SK-N-SH treated with all-trans-retinoic acid at 6 μM for 48 hours (cell line): Measurements from ENCODE around the gene MUSTN1.

ENCODE experiments used
- ATAC-seq: fragments of 200-7000 bp; cut with Tn5 transposase; 3 replicates; pipeline ENCODE4 v1.9.1; 2020; ENCODE audit warnings: mild to moderate bottlenecking, moderate library complexity
- ARNTL ChIP-seq: fragments of 450-650 bp; formaldehyde crosslinking; IDR thresholded peaks from 2 replicates; pipeline ENCODE4 v1.5.0; 2020; ENCODE audit warnings: low read depth, mild to moderate bottlenecking, moderate library complexity, borderline replicate concordance
- BACH2 ChIP-seq: fragments of 250-450 bp; sonication (Bioruptor Pico); IDR thresholded peaks from 2 replicates; pipeline ENCODE4 v1.9.0; 2021; ENCODE audit warnings: mild to moderate bottlenecking, borderline replicate concordance
- CSDC2 ChIP-seq: fragments of 250-450 bp; sonication (Bioruptor Pico); IDR thresholded peaks from 2 replicates; pipeline ENCODE4 v1.5.0; 2020; ENCODE audit warnings: mild to moderate bottlenecking, moderate library complexity
- ESRRG ChIP-seq: fragments of 250-450 bp; sonication (Bioruptor Pico); IDR thresholded peaks from 2 replicates; pipeline ENCODE4 v1.6.1; 2021; ENCODE audit warnings: mild to moderate bottlenecking
- GLIS3 ChIP-seq: fragments of 250-450 bp; sonication (Bioruptor Pico); IDR thresholded peaks from 2 replicates; pipeline ENCODE4 v1.5.0; 2020; ENCODE audit warnings: mild to moderate bottlenecking, moderate library complexity
- ISL1 ChIP-seq: fragments of 250-450 bp; sonication (Bioruptor Pico); IDR thresholded peaks from 2 replicates; pipeline ENCODE4 v2.1.2; 2022; ENCODE audit warnings: mild to moderate bottlenecking, moderate library complexity
- OSR1 ChIP-seq: fragments of 250-450 bp; sonication (Bioruptor Pico); IDR thresholded peaks from 2 replicates; pipeline ENCODE4 v1.8.0; 2022; ENCODE audit warnings: moderate library complexity, mild to moderate bottlenecking, inconsistent platforms
- RARB ChIP-seq: fragments of 250-450 bp; sonication (Bioruptor Pico); IDR thresholded peaks from 2 replicates; pipeline ENCODE4 v1.8.0; 2021; ENCODE audit warnings: mild to moderate bottlenecking, moderate library complexity
- TCF4 ChIP-seq: fragments of 250-450 bp; sonication (Bioruptor Pico); IDR thresholded peaks from 2 replicates; pipeline ENCODE4 v1.8.0; 2021; ENCODE audit warnings: mild to moderate bottlenecking, moderate library complexity, borderline replicate concordance
- TOX ChIP-seq: fragments of 250-450 bp; sonication (Bioruptor Pico); IDR thresholded peaks from 2 replicates; pipeline ENCODE4 v1.8.0; 2021; ENCODE audit warnings: mild to moderate bottlenecking, moderate library complexity, borderline replicate concordance
- ZC3H10 ChIP-seq: fragments of 250-450 bp; sonication (Bioruptor Pico); IDR thresholded peaks from 2 replicates; pipeline ENCODE4 v1.5.1; 2021; ENCODE audit warnings: mild to moderate bottlenecking, moderate library complexity
- ZFP3 ChIP-seq: fragments of 250-450 bp; sonication (Bioruptor Pico); IDR thresholded peaks from 2 replicates; pipeline ENCODE4 v1.5.0; 2020; ENCODE audit warnings: mild to moderate bottlenecking, moderate library complexity
- ZFP30 ChIP-seq: fragments of 450-650 bp; formaldehyde crosslinking; IDR thresholded peaks from 2 replicates; pipeline ENCODE4 v1.5.0; 2022; ENCODE audit warnings: mild to moderate bottlenecking, moderate library complexity
- ZNF565 ChIP-seq: fragments of 450-650 bp; formaldehyde crosslinking; conservative IDR thresholded peaks from 2 replicates; pipeline ENCODE4 v1.5.0; 2020; ENCODE audit warnings: low read depth, mild to moderate bottlenecking, moderate library complexity
- ZNF70 ChIP-seq: fragments of 450-650 bp; formaldehyde crosslinking; IDR thresholded peaks from 2 replicates; pipeline ENCODE4 v1.5.0; 2020; ENCODE audit warnings: mild to moderate bottlenecking, moderate library complexity
- ZNF8 ChIP-seq: fragments of 450-650 bp; formaldehyde crosslinking; IDR thresholded peaks from 2 replicates; pipeline ENCODE4 v1.5.0; 2020; ENCODE audit warnings: mild to moderate bottlenecking, moderate library complexity
- TF ChIP-seq, protein P1 (sequence below): fragments of 250-450 bp; sonication (Bioruptor Pico); IDR thresholded peaks from 2 replicates; pipeline ENCODE4 v1.5.1; 2021; ENCODE audit warnings: mild to moderate bottlenecking, moderate library complexity
- TF ChIP-seq, protein P2 (sequence below): fragments of 250-450 bp; sonication (Bioruptor Pico); IDR thresholded peaks from 2 replicates; pipeline ENCODE4 v1.5.1; 2020; ENCODE audit warnings: low read depth, mild to moderate bottlenecking, moderate library complexity
- TF ChIP-seq, protein P3 (sequence below): fragments of 250-450 bp; sonication (Bioruptor Pico); IDR thresholded peaks from 2 replicates; pipeline ENCODE4 v1.5.0; 2020; ENCODE audit warnings: mild to moderate bottlenecking, moderate library complexity
- TF ChIP-seq, protein P4 (sequence below): fragments of 250-450 bp; sonication (Bioruptor Pico); IDR thresholded peaks from 2 replicates; pipeline ENCODE4 v1.8.0; 2020; ENCODE audit warnings: mild to moderate bottlenecking, moderate library complexity, borderline replicate concordance
- TF ChIP-seq, protein P5 (sequence below): fragments of 250-450 bp; sonication (Bioruptor Pico); IDR thresholded peaks from 2 replicates; pipeline ENCODE4 v1.8.0; 2021; ENCODE audit warnings: low read depth, mild to moderate bottlenecking, moderate library complexity, borderline replicate concordance

Gene MUSTN1

DNA sequence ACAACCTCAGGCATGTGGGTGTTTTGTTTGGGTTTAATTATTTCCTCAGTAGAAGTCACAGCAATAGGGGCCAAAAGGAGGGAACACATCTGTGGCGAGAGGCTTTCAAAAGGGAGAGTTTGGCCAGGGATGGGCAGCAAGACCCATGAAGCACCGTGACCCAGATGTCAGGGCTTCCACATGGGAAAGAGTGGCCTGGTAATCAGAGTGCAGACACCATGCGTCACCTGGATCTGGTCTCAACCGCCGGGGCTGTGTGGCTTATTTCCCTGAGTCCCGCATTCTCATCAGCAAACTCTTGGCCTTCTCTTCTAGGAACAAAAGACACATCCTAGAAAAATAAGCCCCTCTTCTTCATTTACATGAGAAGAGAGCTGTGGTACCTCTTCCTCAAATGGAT, 12.4 kb upstream of the MUSTN1 start:
- TF ChIP-seq, protein P1, sequence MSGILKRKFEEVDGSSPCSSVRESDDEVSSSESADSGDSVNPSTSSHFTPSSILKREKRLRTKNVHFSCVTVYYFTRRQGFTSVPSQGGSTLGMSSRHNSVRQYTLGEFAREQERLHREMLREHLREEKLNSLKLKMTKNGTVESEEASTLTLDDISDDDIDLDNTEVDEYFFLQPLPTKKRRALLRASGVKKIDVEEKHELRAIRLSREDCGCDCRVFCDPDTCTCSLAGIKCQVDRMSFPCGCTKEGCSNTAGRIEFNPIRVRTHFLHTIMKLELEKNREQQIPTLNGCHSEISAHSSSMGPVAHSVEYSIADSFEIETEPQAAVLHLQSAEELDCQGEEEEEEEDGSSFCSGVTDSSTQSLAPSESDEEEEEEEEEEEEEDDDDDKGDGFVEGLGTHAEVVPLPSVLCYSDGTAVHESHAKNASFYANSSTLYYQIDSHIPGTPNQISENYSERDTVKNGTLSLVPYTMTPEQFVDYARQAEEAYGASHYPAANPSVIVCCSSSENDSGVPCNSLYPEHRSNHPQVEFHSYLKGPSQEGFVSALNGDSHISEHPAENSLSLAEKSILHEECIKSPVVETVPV: no peak
- TF ChIP-seq ESRRG (CRISPR knock-in tag) (no peak), ISL1 (CRISPR knock-in tag) (no peak), ZNF70 (CRISPR knock-in tag) (no peak), ZFP3 (CRISPR knock-in tag) (no peak), OSR1 (CRISPR knock-in tag) (no peak), TCF4 (CRISPR knock-in tag) (no peak), ARNTL (no peak), ZNF8 (CRISPR knock-in tag) (no peak), ZFP30 (no peak), BACH2 (no peak), RARB (CRISPR knock-in tag) (no peak), GLIS3 (CRISPR knock-in tag) (no peak), TOX (no peak)
- TF ChIP-seq, protein P2, sequence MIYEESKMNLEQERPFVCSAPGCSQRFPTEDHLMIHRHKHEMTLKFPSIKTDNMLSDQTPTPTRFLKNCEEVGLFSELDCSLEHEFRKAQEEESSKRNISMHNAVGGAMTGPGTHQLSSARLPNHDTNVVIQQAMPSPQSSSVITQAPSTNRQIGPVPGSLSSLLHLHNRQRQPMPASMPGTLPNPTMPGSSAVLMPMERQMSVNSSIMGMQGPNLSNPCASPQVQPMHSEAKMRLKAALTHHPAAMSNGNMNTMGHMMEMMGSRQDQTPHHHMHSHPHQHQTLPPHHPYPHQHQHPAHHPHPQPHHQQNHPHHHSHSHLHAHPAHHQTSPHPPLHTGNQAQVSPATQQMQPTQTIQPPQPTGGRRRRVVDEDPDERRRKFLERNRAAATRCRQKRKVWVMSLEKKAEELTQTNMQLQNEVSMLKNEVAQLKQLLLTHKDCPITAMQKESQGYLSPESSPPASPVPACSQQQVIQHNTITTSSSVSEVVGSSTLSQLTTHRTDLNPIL (CRISPR knock-in tag): no peak
- TF ChIP-seq, protein P3, sequence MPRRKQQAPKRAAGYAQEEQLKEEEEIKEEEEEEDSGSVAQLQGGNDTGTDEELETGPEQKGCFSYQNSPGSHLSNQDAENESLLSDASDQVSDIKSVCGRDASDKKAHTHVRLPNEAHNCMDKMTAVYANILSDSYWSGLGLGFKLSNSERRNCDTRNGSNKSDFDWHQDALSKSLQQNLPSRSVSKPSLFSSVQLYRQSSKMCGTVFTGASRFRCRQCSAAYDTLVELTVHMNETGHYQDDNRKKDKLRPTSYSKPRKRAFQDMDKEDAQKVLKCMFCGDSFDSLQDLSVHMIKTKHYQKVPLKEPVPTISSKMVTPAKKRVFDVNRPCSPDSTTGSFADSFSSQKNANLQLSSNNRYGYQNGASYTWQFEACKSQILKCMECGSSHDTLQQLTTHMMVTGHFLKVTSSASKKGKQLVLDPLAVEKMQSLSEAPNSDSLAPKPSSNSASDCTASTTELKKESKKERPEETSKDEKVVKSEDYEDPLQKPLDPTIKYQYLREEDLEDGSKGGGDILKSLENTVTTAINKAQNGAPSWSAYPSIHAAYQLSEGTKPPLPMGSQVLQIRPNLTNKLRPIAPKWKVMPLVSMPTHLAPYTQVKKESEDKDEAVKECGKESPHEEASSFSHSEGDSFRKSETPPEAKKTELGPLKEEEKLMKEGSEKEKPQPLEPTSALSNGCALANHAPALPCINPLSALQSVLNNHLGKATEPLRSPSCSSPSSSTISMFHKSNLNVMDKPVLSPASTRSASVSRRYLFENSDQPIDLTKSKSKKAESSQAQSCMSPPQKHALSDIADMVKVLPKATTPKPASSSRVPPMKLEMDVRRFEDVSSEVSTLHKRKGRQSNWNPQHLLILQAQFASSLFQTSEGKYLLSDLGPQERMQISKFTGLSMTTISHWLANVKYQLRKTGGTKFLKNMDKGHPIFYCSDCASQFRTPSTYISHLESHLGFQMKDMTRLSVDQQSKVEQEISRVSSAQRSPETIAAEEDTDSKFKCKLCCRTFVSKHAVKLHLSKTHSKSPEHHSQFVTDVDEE (CRISPR knock-in tag): no peak
- ATAC-seq: no peak

DNA sequence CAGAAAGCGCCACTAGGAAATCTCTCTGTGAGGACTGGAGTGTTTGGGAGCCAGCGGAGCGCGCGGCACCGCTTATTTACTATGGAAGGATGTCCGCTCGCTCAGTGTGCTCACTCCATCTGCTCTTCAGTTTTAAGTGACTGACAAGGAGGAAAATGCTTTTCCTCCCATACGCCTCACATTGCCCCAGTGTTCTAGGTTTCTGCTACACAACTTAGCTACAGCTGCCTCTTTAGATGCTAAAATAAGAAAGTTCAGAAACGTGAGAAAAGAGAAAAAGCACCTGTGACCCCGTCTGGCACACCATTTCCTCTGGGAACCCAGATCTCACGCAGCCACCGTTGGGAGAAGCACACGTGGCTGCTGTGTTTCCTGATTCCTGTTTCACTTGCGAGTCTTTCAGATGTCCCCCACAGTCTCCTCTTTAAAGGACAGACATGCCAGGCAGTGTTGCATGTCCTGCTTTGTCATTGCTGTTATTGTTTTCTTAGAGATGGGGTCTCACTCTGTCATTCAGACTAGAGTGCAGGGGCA, 11.7 kb upstream of the MUSTN1 start:
- no peak for ATAC-seq
- TF ChIP-seq ZNF70 (CRISPR knock-in tag) (no peak), RARB (CRISPR knock-in tag) (no peak)

DNA sequence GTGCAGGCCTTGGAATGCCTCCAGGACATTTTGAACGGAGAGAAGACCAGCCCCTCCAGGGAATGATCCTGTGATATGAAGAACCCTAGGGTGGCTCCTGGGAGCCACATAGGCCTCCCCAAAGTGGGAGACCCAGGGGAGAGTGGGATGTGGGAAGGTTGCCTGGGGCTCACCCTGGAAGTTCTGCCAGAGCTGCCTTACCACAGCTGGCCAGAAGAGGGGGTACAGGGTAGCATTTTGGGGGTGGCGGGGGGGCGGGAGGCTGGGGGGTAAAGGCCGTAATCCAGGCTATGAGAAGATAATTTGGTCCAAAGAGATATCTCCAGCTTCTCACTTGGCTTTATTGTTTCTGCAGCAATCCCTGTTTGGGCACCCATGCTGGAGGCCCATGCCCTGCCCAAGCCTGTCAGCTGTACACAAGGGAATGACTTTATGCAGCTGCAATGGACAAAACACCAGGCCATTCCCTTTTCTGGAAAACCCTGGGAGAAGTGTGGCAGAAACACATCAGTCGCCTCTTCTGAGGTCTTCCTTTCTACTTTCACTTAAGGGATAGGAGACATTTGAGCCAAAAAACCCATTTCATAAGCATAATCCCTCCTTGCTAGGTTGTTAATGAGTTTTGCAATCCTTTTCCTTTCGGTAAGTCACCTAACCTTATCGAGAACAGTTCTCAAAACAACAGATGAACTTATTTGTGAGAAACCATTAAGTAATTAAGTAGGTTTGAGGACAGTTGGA, 11.0 kb upstream of the MUSTN1 start:
- TF ChIP-seq GLIS3 (CRISPR knock-in tag): no peak
- TF ChIP-seq OSR1 (CRISPR knock-in tag): no peak
- TF ChIP-seq ZNF8 (CRISPR knock-in tag): no peak
- no peak for TF ChIP-seq ZFP30
- TF ChIP-seq ZNF565 (CRISPR knock-in tag): no peak
- no peak for TF ChIP-seq ZC3H10
- TF ChIP-seq, protein P1: no peak
- TF ChIP-seq, protein P4, sequence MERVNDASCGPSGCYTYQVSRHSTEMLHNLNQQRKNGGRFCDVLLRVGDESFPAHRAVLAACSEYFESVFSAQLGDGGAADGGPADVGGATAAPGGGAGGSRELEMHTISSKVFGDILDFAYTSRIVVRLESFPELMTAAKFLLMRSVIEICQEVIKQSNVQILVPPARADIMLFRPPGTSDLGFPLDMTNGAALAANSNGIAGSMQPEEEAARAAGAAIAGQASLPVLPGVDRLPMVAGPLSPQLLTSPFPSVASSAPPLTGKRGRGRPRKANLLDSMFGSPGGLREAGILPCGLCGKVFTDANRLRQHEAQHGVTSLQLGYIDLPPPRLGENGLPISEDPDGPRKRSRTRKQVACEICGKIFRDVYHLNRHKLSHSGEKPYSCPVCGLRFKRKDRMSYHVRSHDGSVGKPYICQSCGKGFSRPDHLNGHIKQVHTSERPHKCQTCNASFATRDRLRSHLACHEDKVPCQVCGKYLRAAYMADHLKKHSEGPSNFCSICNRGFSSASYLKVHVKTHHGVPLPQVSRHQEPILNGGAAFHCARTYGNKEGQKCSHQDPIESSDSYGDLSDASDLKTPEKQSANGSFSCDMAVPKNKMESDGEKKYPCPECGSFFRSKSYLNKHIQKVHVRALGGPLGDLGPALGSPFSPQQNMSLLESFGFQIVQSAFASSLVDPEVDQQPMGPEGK (CRISPR knock-in tag): no peak
- TF ChIP-seq, protein P5, sequence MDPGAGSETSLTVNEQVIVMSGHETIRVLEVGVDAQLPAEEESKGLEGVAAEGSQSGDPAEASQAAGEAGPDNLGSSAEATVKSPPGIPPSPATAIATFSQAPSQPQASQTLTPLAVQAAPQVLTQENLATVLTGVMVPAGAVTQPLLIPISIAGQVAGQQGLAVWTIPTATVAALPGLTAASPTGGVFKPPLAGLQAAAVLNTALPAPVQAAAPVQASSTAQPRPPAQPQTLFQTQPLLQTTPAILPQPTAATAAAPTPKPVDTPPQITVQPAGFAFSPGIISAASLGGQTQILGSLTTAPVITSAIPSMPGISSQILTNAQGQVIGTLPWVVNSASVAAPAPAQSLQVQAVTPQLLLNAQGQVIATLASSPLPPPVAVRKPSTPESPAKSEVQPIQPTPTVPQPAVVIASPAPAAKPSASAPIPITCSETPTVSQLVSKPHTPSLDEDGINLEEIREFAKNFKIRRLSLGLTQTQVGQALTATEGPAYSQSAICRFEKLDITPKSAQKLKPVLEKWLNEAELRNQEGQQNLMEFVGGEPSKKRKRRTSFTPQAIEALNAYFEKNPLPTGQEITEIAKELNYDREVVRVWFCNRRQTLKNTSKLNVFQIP (CRISPR knock-in tag): no peak
- TF ChIP-seq, protein P3 (CRISPR knock-in tag): no peak
- no peak for TF ChIP-seq BACH2
- TF ChIP-seq ISL1 (CRISPR knock-in tag): no peak
- TF ChIP-seq, protein P2 (CRISPR knock-in tag): no peak
- TF ChIP-seq CSDC2 (CRISPR knock-in tag): no peak
- TF ChIP-seq ZNF70 (CRISPR knock-in tag): no peak
- TF ChIP-seq ESRRG (CRISPR knock-in tag): no peak
- no peak for TF ChIP-seq RARB (CRISPR knock-in tag)
- ATAC-seq: peak; percentile 60
